GM13976 (cell line): Measurements from ENCODE around the gene SNX21.
A peak's percentile ranks its signal among the peaks of the same experiment; 100 is the strongest.

Experiments
- DNase-seq: peaks from one replicate; pipeline ENCODE4 v3.0.0; 2012; ENCODE audit warnings: low spot score
- CTCF ChIP-seq: IDR thresholded peaks from 2 replicates; pipeline ENCODE4 v1.5.1; 2012; ENCODE audit warnings: borderline replicate concordance, mild to moderate bottlenecking; ENCODE audit not compliant: insufficient read depth; ENCODE audit errors: extremely low read depth, missing control alignments, control extremely low read depth
- in situ Hi-C: fragments of 300-500 bp; cut with MboI; formaldehyde crosslinking; loops from one replicate; pipeline ENCODE4 v1.12.0; 2022; ENCODE audit warnings: low sequenced_read_pairs, mixed read lengths, inconsistent platforms; ENCODE audit not compliant: unreplicated experiment

The SNX21 gene

GRCh38 chr20:45880988-45881788, 47.6 kb downstream of the SNX21 start, which contains the start of gene ZSWIM1:
Gene ZSWIM1 (plus strand): TSS chr20:45881227. CDS start chr20:45882593, 1,366 bp downstream.
- in situ Hi-C loops = no loop called here
- peak; percentile 98 for DNase-seq
- no peak for TF ChIP-seq CTCF

GRCh38 chr20:45882469-45883099, 49.0 kb downstream of the SNX21 start:
- no peak for DNase-seq
- TF ChIP-seq CTCF = no peak
- in situ Hi-C loops = no loop called here

- in situ Hi-C loops = no loop called here
- TF ChIP-seq CTCF = no peak
- no peak for DNase-seq
Observed at GRCh38 chr20:45883100-45883469, 49.5 kb downstream of the SNX21 start.

GRCh38 chr20:45886590-45887345, 53.2 kb downstream of the SNX21 start:
- no peak for DNase-seq
- no peak for TF ChIP-seq CTCF
- in situ Hi-C loops = no loop called here

- TF ChIP-seq CTCF = no peak
- DNase-seq = no peak
- in situ Hi-C loops = no loop called here
Observed at GRCh38 chr20:45887346-45887715, 53.7 kb downstream of the SNX21 start, which contains the start of gene SPATA25. Gene SPATA25 (minus strand): TSS chr20:45887622. CDS start chr20:45887590, 32 bp downstream.

- no peak for DNase-seq
- TF ChIP-seq CTCF = no peak
- in situ Hi-C loops = no loop called here
Observed at GRCh38 chr20:45888681-45889080, 55.1 kb downstream of the SNX21 start.
